GM19239 (cell line): ENCODE results near the gene SETD1B.

Source experiments
- DNase-seq: peaks from one replicate; pipeline ENCODE4 v3.0.0; 2011; ENCODE audit warnings: low spot score; ENCODE audit not compliant: insufficient read length
- FAIRE-seq: peaks from 2 replicates; lab custom pipeline; 2011; peaks lifted over from hg19 to GRCh38; lab: Jason Lieb, UNC

SETD1B gene

DNA sequence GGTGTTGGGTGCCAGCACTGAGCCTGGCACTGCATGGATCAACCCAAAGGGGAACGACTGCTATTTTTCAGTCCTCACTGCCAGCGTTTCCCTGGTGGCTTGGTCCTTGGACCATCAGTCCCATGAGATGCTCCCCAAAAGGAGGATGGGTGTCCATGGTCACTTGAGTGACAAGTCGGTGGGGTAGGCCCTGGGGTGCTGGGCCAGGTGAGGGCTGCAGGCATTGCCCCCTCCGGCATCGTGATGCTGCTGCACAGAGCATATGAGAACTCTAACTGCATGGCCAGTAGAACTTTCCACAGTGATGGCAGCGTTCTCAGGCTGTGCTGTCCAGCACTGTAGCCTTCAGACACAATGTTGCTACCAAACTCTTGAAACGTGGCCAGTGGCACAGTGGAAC is 16.2 kb downstream of the SETD1B start:
- FAIRE-seq: no peak
- DNase-seq: no peak

DNA sequence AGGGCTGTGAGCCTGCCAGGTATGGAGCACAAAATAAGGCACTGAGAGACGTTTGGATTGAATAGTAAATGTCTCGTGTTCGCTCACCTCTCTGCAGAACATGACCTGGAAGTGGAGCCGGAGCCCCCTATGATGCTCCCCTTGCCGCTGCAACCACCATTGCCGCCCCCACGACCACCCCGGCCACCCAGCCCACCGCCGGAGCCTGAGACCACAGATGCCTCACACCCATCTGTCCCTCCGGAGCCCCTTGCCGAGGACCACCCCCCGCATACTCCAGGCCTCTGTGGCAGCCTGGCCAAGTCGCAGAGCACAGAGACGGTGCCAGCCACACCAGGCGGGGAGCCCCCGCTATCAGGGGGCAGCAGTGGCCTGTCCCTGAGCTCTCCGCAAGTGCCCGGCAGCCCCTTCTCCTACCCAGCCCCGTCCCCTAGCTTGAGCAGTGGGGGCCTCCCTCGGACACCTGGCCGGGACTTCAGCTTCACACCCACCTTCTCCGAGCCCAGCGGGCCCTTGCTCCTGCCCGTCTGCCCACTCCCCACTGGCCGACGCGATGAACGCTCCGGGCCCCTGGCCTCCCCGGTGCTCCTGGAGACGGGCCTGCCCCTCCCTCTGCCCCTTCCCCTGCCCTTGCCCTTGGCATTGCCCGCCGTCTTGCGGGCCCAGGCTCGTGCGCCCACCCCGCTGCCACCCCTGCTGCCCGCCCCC is 18.7 kb downstream of the SETD1B start:
- FAIRE-seq: no peak

DNA sequence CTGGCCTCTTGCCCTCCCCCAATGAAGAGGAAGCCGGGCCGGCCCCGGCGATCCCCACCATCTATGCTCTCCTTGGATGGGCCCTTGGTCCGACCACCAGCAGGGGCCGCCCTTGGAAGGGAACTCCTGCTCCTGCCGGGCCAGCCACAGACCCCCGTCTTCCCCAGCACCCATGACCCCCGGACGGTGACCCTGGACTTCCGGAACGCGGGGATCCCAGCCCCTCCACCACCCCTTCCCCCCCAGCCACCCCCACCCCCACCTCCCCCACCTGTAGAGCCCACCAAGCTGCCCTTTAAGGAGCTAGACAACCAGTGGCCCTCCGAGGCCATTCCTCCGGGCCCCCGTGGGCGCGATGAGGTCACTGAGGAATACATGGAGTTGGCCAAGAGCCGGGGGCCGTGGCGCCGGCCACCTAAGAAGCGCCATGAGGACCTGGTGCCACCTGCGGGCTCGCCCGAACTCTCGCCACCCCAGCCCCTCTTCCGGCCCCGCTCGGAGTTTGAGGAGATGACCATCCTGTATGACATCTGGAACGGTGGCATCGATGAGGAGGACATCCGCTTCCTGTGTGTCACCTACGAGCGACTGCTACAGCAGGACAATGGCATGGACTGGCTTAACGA is 19.4 kb downstream of the SETD1B start:
- FAIRE-seq (no peak), DNase-seq (no peak)

More for the DNA sequence above, 18.7 kb downstream of the SETD1B start:
- DNase-seq: no peak

DNA sequence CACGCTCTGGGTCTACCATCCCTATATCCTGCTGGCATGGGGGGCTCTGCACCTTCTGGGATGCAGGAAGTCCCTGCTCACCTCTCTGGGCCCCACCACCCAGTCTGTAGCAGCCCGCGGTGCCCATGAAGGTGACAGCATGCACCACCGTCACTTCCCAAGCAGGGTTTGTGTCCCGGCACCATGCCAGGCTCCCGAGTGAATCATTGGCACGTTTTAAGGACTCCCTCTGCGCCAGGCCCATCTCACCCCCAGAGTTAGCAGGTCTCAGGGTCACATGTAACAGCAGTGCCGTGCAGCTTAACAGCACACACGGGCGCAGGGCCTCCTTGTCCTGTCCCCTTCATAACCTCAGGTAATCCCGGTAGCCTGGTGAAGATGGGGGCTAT is 19.9 kb downstream of the SETD1B start:
- DNase-seq (no peak), FAIRE-seq (no peak)

DNA sequence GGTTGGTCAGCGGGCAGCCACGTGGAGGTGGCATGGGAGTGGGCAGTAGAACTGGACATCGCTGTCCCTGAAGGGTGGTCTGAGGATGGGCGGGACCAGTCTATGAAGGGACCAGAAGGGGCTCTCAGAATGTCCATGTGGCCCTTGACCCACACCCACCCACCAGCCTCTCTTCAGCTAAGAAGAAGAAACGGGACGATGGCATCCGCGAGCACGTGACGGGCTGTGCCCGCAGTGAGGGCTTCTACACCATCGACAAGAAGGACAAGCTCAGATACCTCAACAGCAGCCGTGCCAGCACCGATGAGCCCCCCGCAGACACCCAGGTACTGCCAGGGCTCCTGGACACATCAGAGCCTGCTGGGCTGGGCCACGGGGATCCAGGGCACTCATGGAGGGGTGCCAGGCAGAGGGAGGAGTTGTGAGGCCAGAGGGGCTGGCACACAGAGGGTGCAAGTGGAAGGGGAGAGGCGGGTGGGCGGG is 21.3 kb downstream of the SETD1B start:
- DNase-seq (no peak), FAIRE-seq (no peak)

DNA sequence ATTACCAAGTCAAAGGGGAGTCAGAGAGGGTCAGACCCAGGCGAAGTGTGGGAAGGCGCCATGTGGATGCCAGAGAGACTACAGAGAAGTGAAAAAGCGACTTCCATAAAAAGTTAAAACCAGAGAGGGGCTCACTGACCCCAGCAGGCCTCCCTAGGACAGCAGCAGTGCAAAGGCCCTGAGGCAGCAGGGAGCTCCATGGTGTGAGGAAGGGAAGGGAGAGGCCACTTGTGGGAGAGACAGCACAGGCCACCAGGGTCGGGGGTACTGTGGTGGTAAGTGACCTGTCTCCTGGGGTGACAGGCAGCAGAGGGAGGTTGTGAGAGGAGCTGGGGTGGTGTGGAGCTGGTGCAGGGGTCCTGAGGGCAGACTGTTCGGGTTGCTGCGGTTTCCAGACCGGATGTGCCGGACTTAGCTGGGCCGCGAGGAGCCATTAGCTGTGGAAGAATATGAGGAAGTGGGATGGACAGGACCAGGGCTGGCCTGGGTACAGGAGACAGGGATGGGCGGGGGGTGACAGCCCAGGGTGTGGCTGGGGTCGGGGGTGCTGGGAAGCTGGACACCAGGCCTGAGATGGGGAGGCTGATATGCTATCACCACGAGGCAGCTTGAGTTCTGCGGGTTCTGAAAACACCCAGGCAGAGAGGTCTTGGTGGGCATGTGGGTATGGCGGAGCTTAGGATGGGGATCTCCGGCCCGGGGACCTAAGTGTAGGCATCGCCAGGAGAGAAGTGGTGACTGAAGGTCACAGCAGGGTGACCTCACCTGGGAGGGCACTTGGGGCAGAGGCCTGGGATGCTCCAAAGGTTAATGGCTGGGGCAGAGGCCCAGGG is 22.7 kb downstream of the SETD1B start:
- no peak for DNase-seq
- no peak for FAIRE-seq

DNA sequence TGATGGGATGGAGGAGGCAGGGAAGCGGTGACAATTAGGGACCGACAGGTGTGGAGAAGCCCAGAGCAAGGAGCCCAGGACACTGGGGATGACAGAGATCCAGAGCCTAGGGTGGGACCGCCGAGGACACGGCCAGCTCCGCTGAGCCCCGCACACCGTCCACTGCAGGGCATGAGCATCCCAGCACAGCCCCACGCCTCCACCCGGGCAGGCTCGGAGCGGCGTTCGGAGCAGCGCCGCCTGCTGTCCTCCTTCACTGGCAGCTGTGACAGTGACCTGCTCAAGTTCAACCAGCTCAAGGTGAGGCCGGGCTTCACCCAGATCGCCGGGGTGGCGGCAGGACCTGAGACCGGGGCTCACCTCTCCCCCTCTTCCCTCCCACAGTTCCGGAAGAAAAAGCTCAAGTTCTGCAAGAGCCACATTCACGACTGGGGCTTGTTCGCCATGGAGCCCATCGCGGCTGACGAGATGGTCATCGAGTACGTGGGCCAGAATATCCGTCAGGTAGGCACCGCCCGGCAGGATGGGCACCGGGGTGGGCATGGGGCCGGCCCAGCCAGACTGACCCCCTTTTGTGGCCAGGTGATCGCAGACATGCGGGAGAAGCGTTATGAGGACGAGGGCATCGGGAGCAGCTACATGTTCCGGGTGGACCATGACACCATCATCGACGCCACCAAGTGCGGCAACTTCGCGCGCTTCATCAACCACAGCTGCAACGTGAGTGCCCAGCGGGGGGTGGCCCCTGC is 23.7 kb downstream of the SETD1B start:
- no peak for FAIRE-seq
- no peak for DNase-seq

DNA sequence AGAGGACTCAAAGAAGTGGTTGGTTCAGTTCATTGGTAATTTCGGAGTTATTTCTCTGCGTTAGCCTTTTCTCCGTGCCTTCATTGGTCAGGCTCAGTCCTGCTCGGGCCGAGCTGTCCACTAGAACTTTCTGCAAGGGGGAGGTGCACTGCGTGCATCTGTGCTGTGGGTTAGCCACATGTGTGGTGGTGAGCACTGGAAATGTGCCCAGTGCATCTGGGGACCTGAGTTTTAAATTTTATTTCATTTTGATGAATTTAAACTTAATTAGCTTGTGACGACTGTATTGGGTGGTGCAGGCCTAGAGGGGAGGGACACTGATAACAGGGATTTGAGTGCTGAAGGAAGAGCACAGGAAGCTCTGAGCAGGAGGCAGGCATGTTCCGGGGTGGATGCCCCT is 24.5 kb downstream of the SETD1B start:
- DNase-seq (no peak), FAIRE-seq (no peak)

DNA sequence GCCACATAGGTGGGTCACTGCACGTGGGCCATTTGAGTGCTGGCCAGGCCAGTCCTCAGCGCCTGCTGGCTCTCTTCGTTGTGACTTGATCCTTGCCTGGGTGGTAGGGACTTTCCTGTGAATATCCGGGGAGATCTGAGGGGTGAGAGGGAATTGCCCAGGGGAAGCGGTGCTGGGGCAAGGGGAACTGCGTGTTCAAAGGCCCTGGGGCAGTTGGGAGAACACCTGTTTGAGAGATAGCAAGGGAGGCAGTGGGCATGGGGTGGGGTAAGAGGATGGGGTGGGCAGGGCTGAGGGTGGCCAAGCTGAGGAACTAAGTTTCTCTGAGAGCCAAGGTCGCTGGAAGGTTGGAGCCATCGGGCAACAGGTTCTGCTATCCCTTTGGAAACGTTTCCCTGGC is 25.0 kb downstream of the SETD1B start:
- FAIRE-seq: no peak

DNA sequence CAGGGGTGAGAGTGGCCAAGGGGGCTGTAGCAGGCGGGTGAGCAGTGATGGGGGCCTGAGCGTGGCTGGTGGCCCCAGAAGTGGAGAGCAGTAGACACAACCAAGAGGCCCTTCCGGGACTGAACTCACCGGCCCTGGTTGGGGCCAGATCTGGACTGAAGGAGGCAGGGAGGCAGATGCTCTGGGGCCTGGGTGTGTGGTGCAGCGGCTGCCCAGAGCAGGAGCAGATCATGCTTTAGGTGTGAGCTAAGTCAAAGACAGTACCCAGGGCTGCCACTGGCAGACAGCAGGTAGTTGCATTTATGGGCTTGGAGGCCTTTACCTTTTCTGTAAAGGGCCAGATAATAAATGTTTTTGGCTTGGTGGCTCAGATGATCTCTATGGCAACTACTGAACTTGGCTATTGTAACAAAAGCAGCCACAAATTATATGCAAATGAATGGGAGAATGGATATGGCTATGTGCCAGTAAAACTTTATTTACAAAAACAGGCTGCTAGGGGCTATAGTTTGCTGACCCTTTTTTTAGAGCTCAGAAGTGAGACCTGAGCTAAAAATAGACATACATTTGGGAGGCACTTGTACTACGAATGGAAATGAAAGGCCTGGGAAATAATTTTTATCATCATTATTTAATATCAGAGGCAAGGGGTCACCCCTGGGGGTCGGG is 25.6 kb downstream of the SETD1B start:
- no peak for FAIRE-seq
- no peak for DNase-seq

More for the DNA sequence above, 25.0 kb downstream of the SETD1B start:
- DNase-seq: no peak

DNA sequence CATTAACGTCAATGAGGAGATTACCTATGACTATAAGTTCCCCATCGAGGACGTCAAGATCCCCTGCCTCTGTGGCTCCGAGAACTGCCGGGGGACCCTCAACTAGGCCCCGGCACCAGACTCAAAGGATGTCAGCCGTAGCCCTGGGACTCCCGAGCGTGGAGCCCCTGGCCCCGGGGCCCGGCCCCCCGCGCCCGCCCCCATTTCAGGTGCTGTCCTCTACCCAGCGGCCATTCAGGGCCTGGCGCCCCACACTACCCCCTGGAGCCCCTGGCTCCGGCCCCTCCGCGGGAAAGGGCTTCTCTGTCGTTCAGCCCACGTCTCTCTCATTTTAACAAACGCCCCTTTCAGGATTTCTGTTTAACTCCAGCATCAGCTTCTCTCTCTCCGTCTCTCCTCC is 26.3 kb downstream of the SETD1B start:
- no peak for FAIRE-seq
- no peak for DNase-seq

DNA sequence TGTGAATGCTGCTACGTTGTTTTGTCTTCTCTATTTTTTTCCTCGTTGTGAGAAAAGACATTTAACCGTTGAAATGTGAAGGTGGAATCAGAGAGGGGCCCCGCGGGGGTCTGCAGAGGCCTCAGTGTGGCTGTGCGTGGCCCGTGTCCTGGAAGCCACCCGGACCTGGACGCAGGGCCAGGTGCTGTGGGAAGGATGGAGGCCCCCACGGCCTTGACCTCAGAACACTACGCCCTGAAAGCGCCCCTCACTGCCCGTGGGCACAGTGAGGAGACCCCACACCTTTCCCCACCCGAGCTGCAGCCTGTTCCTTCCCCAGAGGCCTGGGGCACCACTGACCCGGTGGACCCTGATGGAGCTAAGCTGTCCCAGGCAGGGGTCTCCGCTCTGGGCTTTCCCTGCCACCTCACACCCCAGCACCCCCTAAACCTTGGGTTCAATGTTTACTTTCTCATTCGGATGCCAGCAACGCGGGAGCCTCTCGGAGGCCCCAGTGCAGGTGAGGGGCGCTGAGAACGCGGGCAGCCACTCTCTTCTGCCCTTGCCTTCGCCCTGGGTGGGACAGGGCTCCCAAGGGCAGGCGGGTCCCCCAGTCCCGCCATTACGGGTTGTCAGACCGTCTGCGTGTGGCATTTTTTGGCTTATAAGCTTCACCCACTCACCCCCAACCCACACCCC is 26.9 kb downstream of the SETD1B start:
- no peak for DNase-seq
- no peak for FAIRE-seq

DNA sequence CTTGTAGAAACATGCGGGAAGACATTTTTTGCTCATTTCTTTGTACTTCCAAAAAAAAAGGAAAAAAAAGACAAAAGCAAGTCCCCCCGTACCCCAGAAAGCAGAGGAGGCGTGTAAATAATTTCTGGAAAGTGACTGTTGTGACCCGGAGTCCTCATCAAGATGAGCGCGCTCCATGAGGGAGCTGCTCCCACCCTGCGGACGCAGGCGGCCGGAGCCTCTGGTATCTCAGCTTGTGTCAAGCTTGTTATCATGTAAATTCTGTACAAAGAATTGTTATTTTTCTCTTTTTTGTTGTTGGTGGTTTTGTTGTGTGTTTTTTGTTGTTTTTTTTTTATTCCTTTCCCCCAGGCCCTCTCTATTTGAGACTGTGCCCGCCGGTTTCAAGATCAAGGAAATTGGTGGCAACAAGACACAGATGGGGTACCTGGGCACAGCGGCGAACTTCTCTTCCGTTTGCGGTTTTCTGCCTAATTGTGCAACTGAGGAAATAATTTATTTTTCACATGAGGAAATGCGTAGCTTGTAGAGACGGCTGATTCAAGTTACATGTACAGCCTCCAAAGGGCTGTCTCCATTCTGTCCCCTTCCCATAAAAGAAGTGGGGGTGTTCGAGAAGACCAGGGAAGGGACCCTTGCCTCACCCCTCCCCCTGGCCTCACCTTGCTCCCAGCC is 27.9 kb downstream of the SETD1B start:
- DNase-seq (no peak), FAIRE-seq (no peak)

DNA sequence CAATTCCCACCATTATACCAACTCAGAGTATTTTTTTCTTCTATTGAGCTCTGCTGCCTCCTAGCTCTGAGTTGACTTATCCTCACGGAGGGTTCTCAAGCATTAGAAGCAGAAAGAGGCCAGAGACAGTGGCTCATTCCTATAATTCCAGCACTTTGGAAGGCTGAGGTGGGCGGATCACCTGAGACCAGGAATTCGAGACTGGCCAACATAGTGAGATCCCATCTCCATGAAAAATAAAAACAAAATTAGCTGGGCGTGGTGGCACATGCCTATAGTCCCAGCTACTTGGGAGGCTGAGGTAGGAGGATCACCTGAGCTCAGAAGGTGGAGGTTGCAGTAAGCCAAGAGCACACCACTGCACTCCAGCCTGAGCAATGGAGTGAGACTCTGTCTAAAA is 33.9 kb downstream of the SETD1B start:
- FAIRE-seq: no peak

DNA sequence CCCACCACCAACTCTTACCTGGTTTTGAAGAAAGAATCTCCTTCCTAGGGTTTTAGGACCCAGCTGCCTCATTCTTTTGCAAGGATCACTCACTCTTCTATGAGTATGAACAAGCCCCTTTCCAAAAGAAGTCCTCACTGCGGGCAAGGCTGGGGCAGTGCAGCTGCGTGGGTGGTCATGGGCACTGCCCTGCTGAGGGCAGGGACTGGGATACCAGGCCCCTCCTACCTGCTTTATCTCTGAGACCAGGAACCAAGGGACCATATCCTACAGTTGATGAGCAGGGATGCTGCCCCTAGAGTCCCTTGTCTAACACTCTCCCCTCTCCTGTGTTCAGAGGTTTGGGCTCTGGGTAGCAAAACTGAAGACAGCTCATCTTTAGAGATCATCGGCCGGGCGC is 34.3 kb downstream of the SETD1B start:
- DNase-seq: no peak
- no peak for FAIRE-seq

More for the DNA sequence above, 33.9 kb downstream of the SETD1B start:
- DNase-seq: no peak

DNA sequence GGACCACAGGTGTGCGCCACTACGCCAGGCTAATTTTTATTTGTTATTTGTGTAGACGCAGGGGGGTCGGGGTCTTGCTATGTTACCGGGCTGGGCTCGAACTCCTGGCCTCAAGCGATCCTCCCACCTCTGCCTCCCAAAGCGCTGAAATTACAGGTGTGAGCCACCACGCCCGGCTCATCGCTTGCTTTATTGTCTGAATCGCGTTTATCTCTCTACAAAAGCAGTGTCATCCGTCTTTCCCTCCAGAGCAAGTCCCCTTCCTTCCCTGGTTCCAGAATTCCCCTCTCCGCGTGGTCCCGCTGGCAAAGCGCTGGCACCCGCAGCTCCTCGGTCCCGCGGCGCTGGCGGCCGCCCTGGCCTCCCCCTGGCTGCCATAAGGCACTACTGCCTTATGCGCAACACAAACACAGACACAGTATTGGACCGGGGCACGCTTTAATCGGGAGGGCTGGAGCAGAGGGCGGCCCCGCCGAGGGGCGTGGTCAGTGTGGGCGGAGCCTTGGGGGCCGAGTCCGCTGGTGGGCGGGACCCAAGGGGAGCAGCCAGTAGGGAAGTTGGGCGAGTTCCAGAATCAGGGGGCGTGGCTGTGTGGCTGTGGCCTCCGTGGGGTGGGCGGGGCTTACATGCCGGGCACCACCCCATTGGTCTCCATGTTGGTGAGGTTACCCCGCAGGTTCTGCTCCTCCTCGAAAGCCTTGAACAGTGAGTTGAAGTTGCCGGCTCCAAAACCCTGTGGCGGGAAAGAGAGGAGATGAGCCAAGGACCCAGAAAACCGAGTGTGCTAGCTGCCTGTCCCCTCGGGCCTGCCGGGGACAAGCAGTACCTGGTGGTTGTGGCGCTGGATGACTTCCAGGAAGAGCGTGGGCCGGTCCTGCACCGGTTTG is 35.5 kb downstream of the SETD1B start:
- DNase-seq: peak; percentile 99
- peak; percentile 92 for FAIRE-seq

DNA sequence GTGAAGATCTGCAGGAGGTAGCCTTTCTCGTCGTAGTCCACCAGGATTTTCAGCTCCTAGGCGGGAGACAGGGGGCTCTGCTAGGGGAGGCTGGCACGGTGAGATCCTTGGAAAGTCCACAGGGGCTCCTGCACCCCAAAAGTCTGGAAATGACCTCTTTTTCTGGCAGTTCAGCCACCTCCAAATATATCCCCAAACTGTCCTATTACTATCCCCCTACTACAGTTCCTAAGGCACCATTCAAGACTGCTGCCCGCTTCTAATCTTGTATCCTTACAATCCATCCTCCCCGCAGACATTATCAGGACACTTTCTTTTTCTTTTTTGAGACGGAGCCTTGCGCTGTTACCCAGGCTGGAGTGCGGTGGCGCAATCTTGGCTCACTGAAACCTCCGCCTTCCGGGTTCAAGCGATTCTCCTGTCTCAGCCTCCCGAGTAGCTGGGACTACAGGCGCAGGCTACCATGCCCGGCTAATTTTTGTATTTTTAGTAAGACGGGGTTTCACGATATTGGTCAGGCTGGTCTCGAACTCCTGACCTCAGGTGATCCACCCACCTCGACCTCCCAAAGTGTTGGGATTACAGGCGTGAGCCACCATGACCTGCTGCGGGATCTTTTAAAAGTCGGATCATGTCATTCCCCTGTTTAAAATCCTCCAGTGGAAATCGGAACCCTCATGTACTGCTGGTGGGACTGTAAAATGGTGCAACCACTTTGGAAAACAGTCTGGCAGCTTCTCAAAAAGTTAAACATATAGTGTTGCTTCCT is 36.4 kb downstream of the SETD1B start:
- DNase-seq: no peak
- no peak for FAIRE-seq
